Astrocyte (in vitro differentiated cells and primary cell): ENCODE measurements around the gene ATXN7L1.

Source experiments
- CTCF ChIP-seq: IDR thresholded peaks from 2 replicates; pipeline ENCODE4 v1.5.1; 2011; ENCODE audit warnings: low read depth, mild to moderate bottlenecking, inconsistent platforms, low read length, moderate library complexity; ENCODE audit not compliant: insufficient read depth
- EZH2 ChIP-seq: IDR thresholded peaks from 2 replicates; pipeline ENCODE4 v1.6.1; 2012; ENCODE audit warnings: mild to moderate bottlenecking, low read length, inconsistent platforms; ENCODE audit not compliant: insufficient read depth

DNA sequence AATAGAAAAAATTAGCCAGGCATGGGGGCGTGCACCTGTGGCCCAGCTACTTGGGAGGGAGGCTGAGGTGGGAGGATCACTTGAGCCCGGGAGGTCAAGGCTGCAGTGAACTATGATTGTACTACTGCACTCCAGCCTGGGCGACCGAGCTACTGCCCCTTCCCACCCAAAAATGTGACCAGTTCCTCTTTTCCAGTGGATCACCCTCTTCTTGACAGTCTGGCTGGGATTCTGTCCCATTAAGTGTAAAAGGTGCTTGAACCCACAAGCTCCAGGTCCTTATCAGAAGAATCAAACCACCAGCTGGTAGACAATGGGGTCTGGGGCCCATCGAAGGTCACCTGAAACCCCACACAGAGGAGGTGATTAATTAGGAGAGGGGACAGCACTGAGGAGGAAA, 14.1 kb downstream of the ATXN7L1 start:
- TF ChIP-seq CTCF (no peak), EZH2 (no peak)
